Esophagus muscularis mucosa (tissue), 4 donors: ENCODE data around the gene ALDH7A1. TPM values are rescaled to one million over a fixed set of nuclear protein-coding genes. Genes with fewer than 3 reads are reported as not detected.
A peak's percentile ranks its signal among the peaks of the same experiment; 100 is the strongest.
"Not testable (repeated sequence)": the region's sequence is repeated elsewhere in the genome, so short reads cannot be mapped to it uniquely, and the experiment has no call there.

Experiments used
- DNase-seq: peaks from one replicate; pipeline ENCODE4 v3.0.0-alpha.2; 2017; ENCODE audit errors: extremely low spot score
- H3K27ac ChIP-seq, 4 donors: fragments of 200-600 bp; sonication (generic); replicated peaks in 1 of 4; 1 replicate in 3 of 4; 2 replicates in 1 of 4; pipeline ENCODE4 v1.5.1; 2016 to 2019; ENCODE audit warnings: mild to moderate bottlenecking in 1 of 4
- H3K27me3 ChIP-seq, 4 donors: fragments of 200-600 bp; sonication (generic); one replicate each; pipeline versions ENCODE4 v1.5.1 to v1.6.0; 2016 to 2019
- H3K36me3 ChIP-seq, 4 donors: fragments of 200-600 bp; sonication (generic); one replicate each; pipeline ENCODE4 v1.5.1; 2016 to 2019
- H3K4me1 ChIP-seq, 4 donors: fragments of 200-600 bp; sonication (generic); one replicate each; pipeline ENCODE4 v1.5.1; 2016 to 2019
- H3K4me3 ChIP-seq, 4 donors: fragments of 200-600 bp; sonication (generic); 1 replicate in 2 of 4; 2 replicates in 2 of 4; pipeline ENCODE4 v1.5.1; 2016 to 2019; ENCODE audit warnings: mild to moderate bottlenecking in 4 of 4, moderate library complexity in 1 of 4
- H3K9me3 ChIP-seq, 4 donors: fragments of 200-600 bp; sonication (generic); 1 replicate in 3 of 4; 2 replicates in 1 of 4; pipeline ENCODE4 v1.5.1; 2016 to 2019
- EP300 ChIP-seq: sonication (generic); formaldehyde crosslinking; IDR thresholded peaks from one replicate; pipeline ENCODE4 v1.6.1; 2017; ENCODE audit warnings: antibody characterized with exemption
- POLR2A ChIP-seq: fragments of 450-650 bp; IDR thresholded peaks from one replicate; pipeline ENCODE4 v1.6.1; 2017; ENCODE audit warnings: antibody characterized with exemption, moderate library complexity, mild to moderate bottlenecking, low read depth
- POLR2AphosphoS5 ChIP-seq, 2 donors: sonication (generic); formaldehyde crosslinking; IDR thresholded peaks; one replicate each; pipeline ENCODE4 v1.6.1; 2017; ENCODE audit warnings: antibody characterized with exemption in 2 of 2
- WGBS: methylation state at CpG from one replicate; pipeline ENCODE4 v1.1.5; 2018; 5-methylcytosine and 5-hydroxymethylcytosine counted together
- intact Hi-C: fragments of 100-400 bp; cut with DNase I; formaldehyde crosslinking; loops from one replicate; pipeline ENCODE4 v1.15.1; 2023
- total RNA-seq, 4 donors: library from RNA; depleted of rRNA; stranded (reverse); fragments of >200 nt; gene quantifications; one replicate each; pipeline versions ENCODE4 v1.1.0 to v1.2.1, GENCODE V29; 2016
- TF ChIP-seq, protein P1 (sequence below), 3 experiments: fragments of 200-600 bp in 2 of 3; fragments of 450-650 bp in 1 of 3; sonication (generic) in 2 of 3; IDR thresholded peaks; one replicate each; pipeline ENCODE4 v1.5.1; 2017 to 2019; ENCODE audit warnings: antibody characterized with exemption in 3 of 3, mild to moderate bottlenecking in 2 of 3, moderate library complexity in 1 of 3

Gene ALDH7A1
- total RNA-seq, 4 donors from 2014 or later: 14.9 to 17.7 (median 15.5) TPM

DNA sequence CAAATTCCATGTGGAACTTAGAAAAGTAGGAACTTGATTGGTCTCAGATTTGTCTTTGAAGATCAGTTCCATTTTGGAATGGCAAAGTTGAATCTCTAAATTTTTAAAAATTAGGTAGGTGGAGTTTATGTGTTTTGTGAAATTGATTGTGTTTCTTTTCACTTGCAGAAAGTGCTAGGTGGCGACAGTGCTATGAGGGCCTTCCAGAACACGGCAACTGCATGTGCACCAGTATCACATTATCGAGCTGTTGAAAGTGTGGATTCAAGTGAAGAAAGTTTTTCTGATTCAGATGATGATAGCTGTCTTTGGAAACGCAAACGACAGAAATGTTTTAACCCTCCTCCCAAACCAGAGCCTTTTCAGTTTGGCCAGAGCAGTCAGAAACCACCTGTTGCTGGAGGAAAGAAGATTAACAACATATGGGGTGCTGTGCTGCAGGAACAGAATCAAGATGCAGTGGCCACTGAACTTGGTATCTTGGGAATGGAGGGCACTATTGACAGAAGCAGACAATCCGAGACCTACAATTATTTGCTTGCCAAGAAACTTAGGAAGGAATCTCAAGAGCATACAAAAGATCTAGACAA lies 8.5 kb upstream of the ALDH7A1 start:
- WGBS: 73% methylated on average over 6 of the region's 6 CpGs
- TF ChIP-seq POLR2A (no peak), POLR2AphosphoS5 (IDR thresholded peaks at IDR 0.05) (no peak), EP300 (no peak)
- TF ChIP-seq, protein P1, sequence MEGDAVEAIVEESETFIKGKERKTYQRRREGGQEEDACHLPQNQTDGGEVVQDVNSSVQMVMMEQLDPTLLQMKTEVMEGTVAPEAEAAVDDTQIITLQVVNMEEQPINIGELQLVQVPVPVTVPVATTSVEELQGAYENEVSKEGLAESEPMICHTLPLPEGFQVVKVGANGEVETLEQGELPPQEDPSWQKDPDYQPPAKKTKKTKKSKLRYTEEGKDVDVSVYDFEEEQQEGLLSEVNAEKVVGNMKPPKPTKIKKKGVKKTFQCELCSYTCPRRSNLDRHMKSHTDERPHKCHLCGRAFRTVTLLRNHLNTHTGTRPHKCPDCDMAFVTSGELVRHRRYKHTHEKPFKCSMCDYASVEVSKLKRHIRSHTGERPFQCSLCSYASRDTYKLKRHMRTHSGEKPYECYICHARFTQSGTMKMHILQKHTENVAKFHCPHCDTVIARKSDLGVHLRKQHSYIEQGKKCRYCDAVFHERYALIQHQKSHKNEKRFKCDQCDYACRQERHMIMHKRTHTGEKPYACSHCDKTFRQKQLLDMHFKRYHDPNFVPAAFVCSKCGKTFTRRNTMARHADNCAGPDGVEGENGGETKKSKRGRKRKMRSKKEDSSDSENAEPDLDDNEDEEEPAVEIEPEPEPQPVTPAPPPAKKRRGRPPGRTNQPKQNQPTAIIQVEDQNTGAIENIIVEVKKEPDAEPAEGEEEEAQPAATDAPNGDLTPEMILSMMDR (IDR thresholded peaks at IDR 0.05): no peak
- H3K4me3 ChIP-seq: no peak overlapping the region
- no peak overlapping the region for H3K27ac ChIP-seq
- DNase-seq: no peak
- H3K4me1 ChIP-seq: peaks cover 39 to 72% (median 57%) of the 10 kb centered on the region in 4 donors
- H3K9me3 ChIP-seq: no peaks in the 10 kb centered on the region
- no peaks in the 10 kb centered on the region for H3K27me3 ChIP-seq
- intact Hi-C loops: no loop called here
- peaks cover 22 to 42% (median 33%) of the 10 kb centered on the region in 4 donors for H3K36me3 ChIP-seq

- no peak for DNase-seq
- Histone ChIP-seq H3K27me3 (no peaks in the 10 kb centered on the region), H3K4me3 (peak within 1 kb of the TSS; percentile 88 to 99 (median 94)), H3K9me3 (no peaks in the 10 kb centered on the region), H3K4me1 (peaks cover 31 to 51% (median 41%) of the 10 kb centered on the region in 4 donors), H3K27ac (peak within 1 kb of the TSS; percentile 85 to 95 (median 90)), H3K36me3 (peaks cover 17 to 25% (median 24%) of the 10 kb centered on the region in 4 donors)
- intact Hi-C loops: loop anchor here (2.0 kb wide), 1 partner anchor 262 kb away; no protein-coding TSS in a partner anchor
- 4% methylated on average over 48 of the region's 79 CpGs for WGBS
- peak; percentile 74 to 85 for TF ChIP-seq POLR2AphosphoS5 (IDR thresholded peaks at IDR 0.05)
- TF ChIP-seq EP300: no peak
- TF ChIP-seq, protein P1 (IDR thresholded peaks at IDR 0.05): peak; percentile 70 to 78 (median 76)
- no peak for TF ChIP-seq POLR2A
Observed at GRCh38 chr5:126600631-126601511, 5.9 kb upstream of the ALDH7A1 start, which contains the start of gene PHAX. TSS of gene PHAX (plus strand) at chr5:126600947. CDS start at chr5:126600963, 16 bp downstream.

GRCh38 chr5:126599971-126600630 lies 5.1 kb upstream of the ALDH7A1 start:
- peak overlapping the region; percentile 85 to 95 (median 90) for H3K27ac ChIP-seq
- not testable (repeated sequence) for H3K27me3 ChIP-seq, H3K9me3 ChIP-seq, DNase-seq
- 83% methylated on average over 11 of the region's 15 CpGs for WGBS
- peaks cover 17 to 19% (median 17%) of the 10 kb centered on the region in 4 donors for H3K36me3 ChIP-seq
- intact Hi-C loops: loop anchor here (2.0 kb wide), 1 partner anchor 261 kb away; no protein-coding TSS in a partner anchor
- peaks cover 23 to 47% (median 33%) of the 10 kb centered on the region in 4 donors for H3K4me1 ChIP-seq
- peak overlapping the region; percentile 88 to 99 (median 94) for H3K4me3 ChIP-seq

DNA sequence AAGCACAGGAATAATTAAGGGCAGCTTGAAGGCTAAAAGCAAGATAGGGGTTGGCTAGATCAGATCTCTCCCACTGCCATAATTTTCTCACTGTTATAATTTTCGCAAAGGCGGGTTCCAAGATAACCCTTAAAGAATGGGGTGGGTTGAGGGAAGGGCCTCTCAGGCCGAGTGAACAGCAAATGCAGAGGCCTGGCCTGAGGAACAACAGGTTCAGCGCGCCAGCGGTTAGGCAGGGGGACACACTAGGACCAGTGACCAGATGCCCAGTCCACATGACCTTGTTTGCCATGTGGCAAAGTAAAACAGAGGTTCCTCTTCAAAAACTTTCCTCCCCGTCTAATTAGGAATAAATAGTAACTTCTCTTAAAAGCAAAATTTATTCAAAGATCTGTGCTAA lies 4.5 kb upstream of the ALDH7A1 start:
- Histone ChIP-seq H3K27ac (no peak overlapping the region), H3K36me3 (peaks cover 11 to 13% (median 11%) of the 10 kb centered on the region in 4 donors), H3K4me3 (no peak overlapping the region), H3K9me3 (no peaks in the 10 kb centered on the region), H3K4me1 (peaks cover 17 to 47% (median 29%) of the 10 kb centered on the region in 4 donors), H3K27me3 (no peaks in the 10 kb centered on the region)
- intact Hi-C loops: no loop called here
- no peak for DNase-seq
- 92% methylated on average over 7 of the region's 7 CpGs for WGBS
- TF ChIP-seq POLR2A: no peak
- no peak for TF ChIP-seq EP300
- no peak for TF ChIP-seq POLR2AphosphoS5 (IDR thresholded peaks at IDR 0.05)
- TF ChIP-seq, protein P1 (IDR thresholded peaks at IDR 0.05): no peak

- peaks cover 0 to 5% (median 2%) of the 10 kb centered on the region in 4 donors for H3K36me3 ChIP-seq
- intact Hi-C loops: no loop called here
Observed at GRCh38 chr5:126597156-126597555, 2.1 kb upstream of the ALDH7A1 start.

More at GRCh38 chr5:126597156-126597555, 2.1 kb upstream of the ALDH7A1 start:
- H3K27me3 ChIP-seq: no peaks in the 10 kb centered on the region
- H3K9me3 ChIP-seq: no peaks in the 10 kb centered on the region
- no peak for DNase-seq
- H3K4me1 ChIP-seq: peaks cover 17 to 47% (median 32%) of the 10 kb centered on the region in 4 donors
- no peak overlapping the region for H3K4me3 ChIP-seq
- 91% methylated on average over 4 of the region's 4 CpGs for WGBS
- no peak for TF ChIP-seq POLR2AphosphoS5 (IDR thresholded peaks at IDR 0.05)
- no peak for TF ChIP-seq EP300
- TF ChIP-seq, protein P1 (IDR thresholded peaks at IDR 0.05): no peak
- TF ChIP-seq POLR2A: no peak
- no peak overlapping the region for H3K27ac ChIP-seq
